Rectal smooth muscle tissue (tissue), 1 donor: ENCODE measurements around the gene ARHGEF7.

ENCODE experiments used
- H3K27ac ChIP-seq: one replicate; pipeline ENCODE4 v1.7.0; 2013; ENCODE audit warnings: low read depth, low read length, inconsistent platforms
- H3K27me3 ChIP-seq: one replicate; pipeline ENCODE4 v1.7.0; 2013; ENCODE audit warnings: low read length; ENCODE audit not compliant: control insufficient read depth, insufficient read depth
- H3K36me3 ChIP-seq: one replicate; pipeline ENCODE4 v1.7.0; 2013; ENCODE audit warnings: low read length; ENCODE audit not compliant: control insufficient read depth, insufficient read depth
- H3K4me1 ChIP-seq: one replicate; pipeline ENCODE4 v1.7.0; 2013; ENCODE audit warnings: low read length; ENCODE audit not compliant: control insufficient read depth, insufficient read depth
- H3K4me3 ChIP-seq: one replicate; pipeline ENCODE4 v1.7.0; 2013; ENCODE audit warnings: low read length
- H3K9ac ChIP-seq: one replicate; pipeline ENCODE4 v1.7.0; 2013; ENCODE audit warnings: low read length

ARHGEF7 gene

GRCh38 chr13:111145071-111145470 lies 30.0 kb downstream of the ARHGEF7 start:
- Histone ChIP-seq H3K27me3 (no peaks in the 10 kb centered on the region), H3K4me3 (no peak overlapping the region), H3K9ac (no peak overlapping the region), H3K4me1 (no peaks in the 10 kb centered on the region), H3K27ac (no peak overlapping the region), H3K36me3 (no peaks in the 10 kb centered on the region)

DNA sequence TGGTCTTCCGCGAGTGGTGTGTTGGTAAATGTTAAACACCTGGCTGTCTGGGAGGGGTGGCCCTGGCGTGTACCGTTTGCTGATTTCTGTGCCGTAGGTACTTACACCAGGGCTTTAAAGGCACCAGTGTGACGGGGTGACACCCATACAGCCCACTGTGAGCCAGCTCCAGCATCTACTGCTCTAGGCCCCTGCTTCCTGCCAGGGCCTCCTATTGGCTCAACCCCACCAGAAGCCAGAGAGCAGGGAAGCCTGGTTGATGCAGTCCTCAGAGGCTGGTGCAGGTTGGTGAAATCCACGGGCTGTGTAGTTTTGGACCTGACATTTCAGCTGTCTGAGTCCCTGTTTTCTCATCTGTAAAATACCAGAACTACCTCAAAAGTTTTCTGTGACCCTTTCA lies 30.4 kb downstream of the ARHGEF7 start:
- Histone ChIP-seq H3K27me3 (no peaks in the 10 kb centered on the region), H3K36me3 (no peaks in the 10 kb centered on the region), H3K4me3 (no peak overlapping the region), H3K9ac (no peak overlapping the region), H3K27ac (no peak overlapping the region), H3K4me1 (no peaks in the 10 kb centered on the region)

DNA sequence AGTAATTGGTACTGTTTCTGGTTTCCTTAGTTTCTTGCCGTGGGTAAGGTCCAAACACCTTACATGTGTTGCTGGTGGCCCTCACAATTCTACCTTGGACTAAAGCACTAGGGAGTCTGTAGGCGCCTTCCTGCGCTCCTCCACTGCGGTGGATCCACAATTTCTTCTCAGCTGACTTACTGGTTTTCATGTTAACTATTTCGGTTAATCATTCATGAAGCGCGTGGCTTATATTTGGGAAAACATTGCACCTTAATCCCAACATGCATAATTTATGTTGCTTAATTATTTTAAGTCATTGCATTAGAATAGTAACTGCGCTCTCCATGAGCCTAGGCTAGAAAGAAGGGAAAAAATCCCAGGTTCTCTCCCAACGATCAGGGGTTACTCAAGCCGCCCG lies 37.7 kb downstream of the ARHGEF7 start:
- Histone ChIP-seq H3K27ac (peak overlapping the region; percentile 99), H3K4me3 (peak overlapping the region; percentile 91), H3K4me1 (peaks cover 11% of the 10 kb centered on the region), H3K9ac (peak overlapping the region; percentile 97), H3K36me3 (no peaks in the 10 kb centered on the region), H3K27me3 (no peaks in the 10 kb centered on the region)

- Histone ChIP-seq H3K27ac (peak overlapping the region; percentile 99), H3K4me3 (peak overlapping the region; percentile 91), H3K9ac (peak overlapping the region; percentile 97), H3K36me3 (no peaks in the 10 kb centered on the region), H3K4me1 (peaks cover 11% of the 10 kb centered on the region), H3K27me3 (no peaks in the 10 kb centered on the region)
These were observed 38.3 kb downstream of the ARHGEF7 start for GRCh38 chr13:111153279-111153976.

DNA sequence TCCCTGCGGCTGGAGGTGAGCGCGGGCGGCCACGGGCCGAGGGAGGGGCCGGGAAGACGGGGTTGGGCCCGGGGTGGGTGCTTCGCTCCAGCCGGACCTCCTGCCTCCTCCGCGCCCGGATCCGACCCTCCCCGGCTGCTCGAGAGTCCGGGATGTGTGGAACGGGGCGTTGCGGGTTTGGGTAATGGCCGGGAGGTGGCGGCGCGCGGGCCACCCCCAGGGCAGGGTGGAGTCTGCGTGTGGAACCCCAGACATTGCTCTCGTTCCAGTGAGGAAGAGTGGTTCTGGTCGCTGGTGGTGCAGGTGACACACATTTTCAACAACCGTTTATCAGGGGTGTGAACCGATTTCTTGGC lies 38.8 kb downstream of the ARHGEF7 start:
- no peaks in the 10 kb centered on the region for H3K36me3 ChIP-seq
- peak overlapping the region; percentile 63 for H3K9ac ChIP-seq
- H3K4me1 ChIP-seq = peaks cover 11% of the 10 kb centered on the region
- H3K27me3 ChIP-seq = no peaks in the 10 kb centered on the region
- peak overlapping the region; percentile 91 for H3K4me3 ChIP-seq
- H3K27ac ChIP-seq = peak overlapping the region; percentile 99

DNA sequence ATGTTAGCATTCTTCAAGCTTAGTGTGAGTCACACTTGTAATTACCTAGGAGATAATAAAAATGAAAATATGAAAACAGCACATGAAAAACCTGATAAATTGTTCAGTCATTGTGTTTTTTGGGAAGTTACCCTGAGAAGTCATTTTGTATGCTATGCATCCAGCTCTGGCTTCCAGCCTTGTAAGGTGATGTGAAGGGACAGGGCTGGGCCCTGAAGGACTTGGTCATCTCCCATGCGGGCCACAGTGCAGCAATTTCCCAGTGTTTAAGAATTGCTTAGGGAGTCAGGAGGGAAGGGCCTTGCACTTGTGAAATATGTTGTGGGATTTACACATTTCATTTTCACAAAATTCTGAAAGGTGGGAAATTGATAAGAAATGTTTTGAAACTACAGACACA lies 41.3 kb downstream of the ARHGEF7 start:
- Histone ChIP-seq H3K27me3 (no peaks in the 10 kb centered on the region), H3K27ac (no peak overlapping the region), H3K4me1 (peaks cover 11% of the 10 kb centered on the region)

GRCh38 chr13:111158136-111158805 lies 43.2 kb downstream of the ARHGEF7 start:
- H3K27me3 ChIP-seq = no peaks in the 10 kb centered on the region
- H3K36me3 ChIP-seq = no peaks in the 10 kb centered on the region
- peaks cover 5% of the 10 kb centered on the region for H3K4me1 ChIP-seq
- no peak overlapping the region for H3K4me3 ChIP-seq
- H3K9ac ChIP-seq = no peak overlapping the region
- H3K27ac ChIP-seq = no peak overlapping the region

More for the DNA sequence above, 41.3 kb downstream of the ARHGEF7 start:
- Histone ChIP-seq H3K36me3 (no peaks in the 10 kb centered on the region), H3K9ac (no peak overlapping the region), H3K4me3 (no peak overlapping the region)

DNA sequence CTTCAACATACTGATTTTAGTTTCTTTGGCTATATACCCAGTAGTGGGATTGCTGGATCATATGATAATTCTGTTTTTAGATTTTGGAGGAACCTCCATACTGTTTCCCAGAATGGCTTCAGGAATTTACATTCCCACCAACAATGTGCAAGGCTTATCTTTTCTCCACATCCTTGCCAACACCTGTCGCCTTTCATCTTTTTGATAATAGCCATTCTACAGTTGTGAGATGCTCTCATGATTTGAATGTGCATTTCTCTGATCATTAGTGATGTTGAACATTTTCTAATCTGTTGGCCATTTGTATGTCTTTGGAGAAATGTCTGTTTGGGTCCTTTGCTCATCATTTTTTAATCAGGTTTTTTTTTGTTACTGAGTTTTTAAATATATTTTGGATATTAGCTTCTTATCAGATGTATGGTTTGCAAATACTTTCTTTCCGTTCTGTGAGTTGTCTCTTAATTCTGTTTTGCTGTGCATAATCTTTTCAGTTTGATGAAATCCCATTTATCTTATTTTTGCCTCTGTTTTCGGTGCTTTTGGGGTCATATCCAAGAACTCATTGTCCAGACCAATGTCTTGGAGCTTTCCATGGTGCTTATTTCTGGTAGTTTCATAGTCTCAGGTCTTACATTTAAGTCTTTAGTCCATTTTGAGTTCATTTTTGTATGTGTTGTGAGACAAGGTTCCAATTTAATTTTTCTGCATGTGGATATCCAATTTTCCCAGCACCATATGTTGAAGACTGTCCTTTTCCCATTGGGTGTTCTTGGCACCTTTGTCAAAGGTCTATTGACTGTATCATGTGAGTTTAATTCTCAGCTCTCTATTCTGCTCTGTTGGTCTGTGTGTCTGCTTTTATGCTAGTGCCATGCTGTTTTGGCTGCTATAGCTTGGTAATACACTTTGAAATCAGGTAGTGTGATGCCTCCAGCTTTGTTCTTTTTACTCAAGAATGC lies 44.5 kb downstream of the ARHGEF7 start:
- no peak overlapping the region for H3K9ac ChIP-seq
- H3K4me1 ChIP-seq = peaks cover under 1% of the 10 kb centered on the region
- H3K36me3 ChIP-seq = no peaks in the 10 kb centered on the region
- H3K27me3 ChIP-seq = no peaks in the 10 kb centered on the region
- no peak overlapping the region for H3K4me3 ChIP-seq
- no peak overlapping the region for H3K27ac ChIP-seq

- no peak overlapping the region for H3K9ac ChIP-seq
- no peaks in the 10 kb centered on the region for H3K4me1 ChIP-seq
- H3K36me3 ChIP-seq = no peaks in the 10 kb centered on the region
- no peak overlapping the region for H3K27ac ChIP-seq
- H3K27me3 ChIP-seq = no peaks in the 10 kb centered on the region
- H3K4me3 ChIP-seq = no peak overlapping the region
These were observed 45.5 kb downstream of the ARHGEF7 start for GRCh38 chr13:111160648-111161047.

DNA sequence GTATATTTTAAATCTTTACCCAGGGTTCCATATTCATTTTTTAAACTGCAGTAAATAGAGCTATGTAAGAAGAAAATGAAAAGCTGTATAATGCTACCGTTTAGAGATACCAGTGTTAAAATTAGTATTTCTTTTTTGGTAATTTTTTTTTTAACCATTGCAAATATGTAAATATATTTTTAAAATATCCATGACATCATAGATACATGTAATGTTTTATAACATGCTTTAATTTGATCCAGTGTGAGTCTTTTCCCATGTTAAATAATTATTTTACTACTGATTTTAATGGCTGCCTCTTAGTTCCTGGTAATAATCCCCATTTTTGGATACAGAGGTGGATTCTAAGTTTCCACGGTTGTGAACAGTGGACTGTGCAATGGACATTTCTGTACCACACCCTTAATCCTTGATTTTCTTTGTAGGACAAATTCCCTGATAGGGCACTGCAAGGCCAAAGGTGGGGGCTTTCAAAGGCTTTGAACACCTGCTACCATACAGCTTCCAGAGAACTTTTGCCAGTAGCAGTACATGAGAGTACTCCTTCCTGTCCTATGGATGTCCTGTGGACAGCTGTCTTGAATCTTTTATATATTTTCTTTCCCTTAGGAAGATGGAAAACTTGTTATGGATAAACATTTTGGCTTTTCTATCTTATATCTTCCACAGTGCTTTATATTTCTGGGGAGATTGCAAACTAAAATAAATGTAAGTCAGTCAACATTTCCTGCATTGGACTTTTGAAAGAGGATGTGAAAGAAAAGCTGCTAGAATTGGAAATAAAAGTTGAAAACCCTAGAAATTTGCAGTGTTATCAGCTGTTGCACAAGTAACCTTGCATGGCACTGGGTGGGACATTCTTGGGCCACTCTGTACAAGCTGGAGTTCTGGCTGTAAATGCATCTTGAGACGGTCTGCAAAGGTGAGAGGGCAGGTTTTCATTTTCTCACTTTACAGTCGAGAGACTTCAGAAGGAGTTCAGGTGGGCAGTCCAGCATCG lies 46.8 kb downstream of the ARHGEF7 start:
- Histone ChIP-seq H3K9ac (no peak overlapping the region), H3K36me3 (no peaks in the 10 kb centered on the region), H3K4me1 (no peaks in the 10 kb centered on the region), H3K4me3 (no peak overlapping the region), H3K27ac (no peak overlapping the region), H3K27me3 (no peaks in the 10 kb centered on the region)

GRCh38 chr13:111165241-111166010 lies 50.3 kb downstream of the ARHGEF7 start:
- H3K4me3 ChIP-seq = no peak overlapping the region
- no peaks in the 10 kb centered on the region for H3K36me3 ChIP-seq
- H3K9ac ChIP-seq = no peak overlapping the region
- H3K27ac ChIP-seq = no peak overlapping the region
- no peaks in the 10 kb centered on the region for H3K4me1 ChIP-seq
- H3K27me3 ChIP-seq = no peaks in the 10 kb centered on the region
